Type B pancreatic cell (in vitro differentiated cells): ENCODE data around the gene CUX1. TPM values are rescaled to one million over a fixed set of nuclear protein-coding genes. Genes with fewer than 3 reads are reported as not detected.

Source experiments
- DNase-seq: peaks from one replicate; pipeline ENCODE4 v3.0.0; 2021; ENCODE audit warnings: mixed read lengths; ENCODE audit not compliant: unreplicated experiment; ENCODE audit errors: extremely low spot score
- H3K27ac Mint-ChIP-seq: 2 replicates; pipeline ENCODE4 v1.8.0; 2021; ENCODE audit warnings: mild to moderate bottlenecking, mixed read lengths
- H3K27me3 Mint-ChIP-seq: 2 replicates; pipeline ENCODE4 v1.8.0; 2021; ENCODE audit warnings: mixed read lengths
- H3K36me3 Mint-ChIP-seq: 2 replicates; pipeline ENCODE4 v1.8.0; 2021; ENCODE audit warnings: mixed read lengths
- H3K4me1 Mint-ChIP-seq: one replicate; pipeline ENCODE4 v1.8.0; 2021; ENCODE audit warnings: mixed read lengths; ENCODE audit not compliant: unreplicated experiment
- H3K4me3 Mint-ChIP-seq: 2 replicates; pipeline ENCODE4 v1.8.0; 2021; ENCODE audit warnings: mild to moderate bottlenecking, mixed read lengths
- H3K9me3 Mint-ChIP-seq: 2 replicates; pipeline ENCODE4 v1.8.0; 2021; ENCODE audit warnings: mixed read lengths
- total RNA-seq: library from RNA; stranded (reverse); gene quantifications from 2 replicates; pipeline ENCODE4 v1.2.1, GENCODE V29; 2021; ENCODE audit warnings: low replicate concordance
- TF ChIP-seq, protein P1 (sequence below): fragments of 200-600 bp; sonication (generic); conservative IDR thresholded peaks from 2 replicates; pipeline ENCODE4 v1.5.0; 2021; ENCODE audit warnings: antibody characterized with exemption, mild to moderate bottlenecking

CUX1 gene
- total RNA-seq, 1 donor from 2014 or later = 76.4 TPM

DNA sequence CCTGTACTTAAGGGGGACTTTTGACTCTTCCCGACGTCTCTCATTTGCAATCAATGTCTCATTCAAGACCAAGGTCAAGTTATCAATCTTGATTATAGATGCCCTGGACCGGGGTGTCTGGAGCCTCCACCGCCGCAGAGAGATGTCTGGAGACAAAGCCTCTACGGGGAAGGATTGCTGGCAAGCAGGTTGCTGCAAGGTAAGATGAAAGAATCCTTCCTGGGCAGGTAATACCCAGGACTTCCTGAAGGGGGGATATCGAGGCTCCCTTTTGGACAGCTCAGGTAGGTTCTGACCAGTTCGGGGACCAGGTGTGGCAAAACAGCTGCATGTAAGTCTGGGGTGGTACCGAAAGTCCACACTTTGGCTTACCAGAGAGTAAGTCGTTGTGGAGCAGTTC, 12.5 kb upstream of the CUX1 start:
- H3K9me3 Mint-ChIP-seq = no peaks in the 10 kb centered on the region
- no peak overlapping the region for H3K27ac Mint-ChIP-seq
- TF ChIP-seq, protein P1, sequence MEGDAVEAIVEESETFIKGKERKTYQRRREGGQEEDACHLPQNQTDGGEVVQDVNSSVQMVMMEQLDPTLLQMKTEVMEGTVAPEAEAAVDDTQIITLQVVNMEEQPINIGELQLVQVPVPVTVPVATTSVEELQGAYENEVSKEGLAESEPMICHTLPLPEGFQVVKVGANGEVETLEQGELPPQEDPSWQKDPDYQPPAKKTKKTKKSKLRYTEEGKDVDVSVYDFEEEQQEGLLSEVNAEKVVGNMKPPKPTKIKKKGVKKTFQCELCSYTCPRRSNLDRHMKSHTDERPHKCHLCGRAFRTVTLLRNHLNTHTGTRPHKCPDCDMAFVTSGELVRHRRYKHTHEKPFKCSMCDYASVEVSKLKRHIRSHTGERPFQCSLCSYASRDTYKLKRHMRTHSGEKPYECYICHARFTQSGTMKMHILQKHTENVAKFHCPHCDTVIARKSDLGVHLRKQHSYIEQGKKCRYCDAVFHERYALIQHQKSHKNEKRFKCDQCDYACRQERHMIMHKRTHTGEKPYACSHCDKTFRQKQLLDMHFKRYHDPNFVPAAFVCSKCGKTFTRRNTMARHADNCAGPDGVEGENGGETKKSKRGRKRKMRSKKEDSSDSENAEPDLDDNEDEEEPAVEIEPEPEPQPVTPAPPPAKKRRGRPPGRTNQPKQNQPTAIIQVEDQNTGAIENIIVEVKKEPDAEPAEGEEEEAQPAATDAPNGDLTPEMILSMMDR = peak; percentile 58
- H3K4me1 Mint-ChIP-seq = peaks cover 11% of the 10 kb centered on the region
- H3K36me3 Mint-ChIP-seq = no peaks in the 10 kb centered on the region
- no peak for DNase-seq
- no peak overlapping the region for H3K4me3 Mint-ChIP-seq
- H3K27me3 Mint-ChIP-seq = peaks cover 51% of the 10 kb centered on the region

DNA sequence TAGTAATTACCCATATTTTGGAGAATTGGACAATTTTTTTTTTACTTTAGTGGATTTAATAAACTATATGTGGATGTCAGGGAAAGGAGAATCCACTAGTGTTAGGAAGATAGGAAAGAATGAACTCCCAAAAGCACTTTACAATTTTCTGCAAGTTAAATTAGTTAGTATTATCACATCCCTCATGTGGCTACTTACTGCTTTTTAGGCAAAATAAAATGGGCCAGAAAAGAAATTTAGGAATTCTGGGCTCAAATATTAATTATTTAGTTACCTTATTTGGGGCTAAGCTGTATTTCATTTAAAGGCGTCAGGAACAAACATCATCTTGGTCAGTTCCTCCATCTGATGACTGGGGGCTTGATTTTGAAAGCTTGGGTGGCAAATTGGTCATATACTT, 4.8 kb upstream of the CUX1 start:
- Mint-ChIP-seq H3K9me3 (no peaks in the 10 kb centered on the region), H3K36me3 (no peaks in the 10 kb centered on the region), H3K27me3 (peaks cover 35% of the 10 kb centered on the region), H3K4me3 (peak overlapping the region; percentile 41), H3K27ac (no peak overlapping the region), H3K4me1 (peaks cover 5% of the 10 kb centered on the region)
- no peak for DNase-seq
- TF ChIP-seq, protein P1 = peak; percentile 10

DNA sequence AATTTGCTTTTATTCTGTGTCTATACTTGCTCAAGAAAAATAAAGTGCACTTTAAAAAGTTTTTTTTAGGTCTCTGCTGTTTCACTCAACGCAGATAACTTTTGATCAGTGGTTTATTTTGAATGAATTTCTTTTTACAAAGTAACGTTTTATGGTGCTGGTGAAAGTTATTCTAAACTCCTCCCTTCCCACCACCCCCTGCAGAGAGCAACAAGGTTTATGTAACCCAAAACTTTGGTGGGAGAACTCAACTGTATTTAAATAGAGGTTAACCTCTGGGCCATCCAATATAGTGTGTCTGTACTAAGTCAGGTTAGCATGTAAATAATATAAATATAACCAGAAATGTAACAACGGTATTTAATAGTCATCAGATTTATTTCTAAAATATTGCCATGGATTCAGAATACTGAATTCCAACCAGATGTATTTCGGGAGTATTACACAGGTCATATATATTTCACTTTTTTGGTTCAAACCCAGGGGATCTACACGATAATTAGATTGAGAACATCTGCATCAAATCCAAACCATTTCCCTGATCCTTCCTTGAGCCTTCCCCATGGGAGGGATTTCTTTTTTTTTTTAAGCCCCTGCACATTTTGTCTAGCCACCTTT, 3.9 kb upstream of the CUX1 start:
- TF ChIP-seq, protein P1 = no peak
- no peak overlapping the region for H3K27ac Mint-ChIP-seq
- H3K9me3 Mint-ChIP-seq = no peaks in the 10 kb centered on the region
- peak overlapping the region; percentile 80 for H3K4me3 Mint-ChIP-seq
- H3K27me3 Mint-ChIP-seq = peaks cover 44% of the 10 kb centered on the region
- H3K4me1 Mint-ChIP-seq = peaks cover 14% of the 10 kb centered on the region
- H3K36me3 Mint-ChIP-seq = no peaks in the 10 kb centered on the region
- no peak for DNase-seq

DNA sequence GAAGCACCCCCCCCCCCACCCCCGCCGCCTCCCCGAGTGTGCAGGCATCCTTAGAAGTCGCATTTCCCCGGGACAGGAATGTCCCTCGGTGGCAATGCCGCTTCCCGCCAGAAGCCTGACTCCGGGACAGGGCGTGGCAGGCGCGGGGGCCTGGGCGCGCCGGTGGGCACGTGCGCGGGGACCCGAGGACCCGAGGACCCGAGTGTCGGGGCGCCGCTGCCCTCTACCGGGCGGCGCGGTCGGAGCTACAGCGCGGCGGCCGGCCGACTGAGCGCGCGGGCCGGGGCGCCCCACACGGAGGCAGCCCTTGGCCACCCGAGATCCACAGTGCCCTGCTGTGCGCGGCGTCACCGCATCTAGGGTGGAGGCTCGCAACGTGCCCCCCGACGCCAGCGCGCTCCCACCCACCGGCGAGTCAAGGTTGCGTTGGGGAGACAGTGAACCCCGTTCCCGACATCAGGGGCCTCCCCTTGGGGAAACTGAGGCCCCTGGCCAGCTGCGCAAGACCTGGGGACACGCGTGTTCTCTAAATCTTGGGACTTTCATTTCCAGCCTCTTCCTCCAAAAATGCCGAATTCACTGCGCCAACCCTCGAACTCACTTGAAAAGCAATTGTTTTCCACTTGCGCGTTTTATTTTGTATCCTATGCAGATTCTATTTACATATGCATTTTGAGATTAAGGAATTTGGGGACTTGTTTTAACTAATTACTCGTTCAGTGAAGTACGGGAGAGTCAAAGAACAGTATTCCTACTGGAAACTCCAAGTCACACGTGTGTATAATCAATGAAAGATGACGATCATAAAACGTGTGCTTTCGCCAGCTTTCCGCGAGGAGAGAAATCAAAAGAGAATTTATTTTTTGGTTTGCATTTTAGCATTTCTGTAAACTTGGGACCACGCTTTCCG, 3.1 kb upstream of the CUX1 start:
- H3K36me3 Mint-ChIP-seq = no peaks in the 10 kb centered on the region
- TF ChIP-seq, protein P1 = peak; percentile 68
- DNase-seq = no peak
- peak overlapping the region; percentile 91 for H3K4me3 Mint-ChIP-seq
- H3K4me1 Mint-ChIP-seq = peaks cover 17% of the 10 kb centered on the region
- peak overlapping the region; percentile 87 for H3K27ac Mint-ChIP-seq
- H3K27me3 Mint-ChIP-seq = peaks cover 45% of the 10 kb centered on the region
- H3K9me3 Mint-ChIP-seq = no peaks in the 10 kb centered on the region

DNA sequence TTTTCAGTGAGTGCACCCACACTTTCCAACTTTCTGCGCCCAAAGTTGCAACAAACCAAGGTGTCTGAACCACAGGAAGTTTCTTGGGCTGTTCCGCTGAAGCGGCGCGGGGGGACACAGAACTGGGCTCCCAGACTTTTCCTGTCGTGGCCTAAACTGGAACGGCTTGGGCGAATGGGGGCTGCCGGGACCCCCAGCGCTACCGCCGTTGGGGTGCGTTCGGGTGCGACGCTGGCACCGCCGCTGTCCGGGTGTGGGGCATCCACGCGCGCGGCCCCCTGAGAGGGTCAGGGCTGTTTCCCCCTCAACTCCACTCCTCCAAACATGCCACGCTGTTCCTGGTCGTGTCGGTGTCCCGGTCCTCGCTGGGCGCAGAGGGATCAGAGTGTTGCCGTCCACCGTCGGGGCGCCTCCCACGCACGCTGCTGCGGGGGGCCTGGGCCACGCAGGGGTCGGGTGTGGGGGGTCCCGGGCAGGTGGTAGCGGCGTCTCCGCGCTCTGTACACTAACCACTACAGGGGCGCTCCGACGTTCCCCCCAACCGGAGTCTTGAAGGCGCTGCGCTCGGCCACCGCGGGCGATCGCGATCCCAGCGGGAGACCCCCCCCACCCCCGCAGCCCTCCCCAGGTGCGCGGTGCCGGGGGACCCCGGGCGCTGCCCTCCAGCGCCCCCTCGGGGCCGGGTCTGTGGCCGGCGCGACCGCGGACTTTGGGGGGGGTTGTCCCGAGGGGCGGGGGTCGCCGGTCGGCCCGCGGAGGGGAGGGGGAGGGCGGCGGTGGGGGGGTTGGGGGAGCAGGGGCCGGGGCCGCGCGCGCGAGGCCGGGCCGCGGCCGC, 2.2 kb upstream of the CUX1 start:
- H3K4me1 Mint-ChIP-seq = peaks cover 25% of the 10 kb centered on the region
- peaks cover 41% of the 10 kb centered on the region for H3K27me3 Mint-ChIP-seq
- no peaks in the 10 kb centered on the region for H3K36me3 Mint-ChIP-seq
- peak overlapping the region; percentile 91 for H3K4me3 Mint-ChIP-seq
- TF ChIP-seq, protein P1 = peak; percentile 72
- no peaks in the 10 kb centered on the region for H3K9me3 Mint-ChIP-seq
- peak overlapping the region; percentile 87 for H3K27ac Mint-ChIP-seq
- DNase-seq = peak; percentile 81
